ENCODE data around the gene CREBBP.

DNA sequence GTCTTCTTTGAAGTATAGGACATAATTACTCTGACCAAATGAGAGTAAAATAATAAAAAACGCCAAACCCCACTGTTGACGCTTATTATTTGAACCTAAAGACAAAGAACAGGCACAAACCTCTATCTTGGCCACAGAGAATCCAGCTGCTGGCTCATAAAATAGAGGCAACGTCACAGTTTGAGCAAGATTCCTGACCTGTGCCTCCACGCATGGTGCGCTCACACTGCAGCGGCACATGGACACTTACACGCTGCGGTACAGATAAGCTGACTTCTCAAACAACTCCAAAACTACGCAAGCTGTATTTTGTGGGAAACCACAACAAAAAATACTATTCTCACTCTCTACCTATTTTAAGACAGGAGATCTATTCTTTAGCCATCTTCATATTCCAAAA is 124.4 kb downstream of the CREBBP start:
- no peak for TF ChIP-seq POLR2A (IDR thresholded peaks at IDR 0.05)
- TF ChIP-seq, protein P1, sequence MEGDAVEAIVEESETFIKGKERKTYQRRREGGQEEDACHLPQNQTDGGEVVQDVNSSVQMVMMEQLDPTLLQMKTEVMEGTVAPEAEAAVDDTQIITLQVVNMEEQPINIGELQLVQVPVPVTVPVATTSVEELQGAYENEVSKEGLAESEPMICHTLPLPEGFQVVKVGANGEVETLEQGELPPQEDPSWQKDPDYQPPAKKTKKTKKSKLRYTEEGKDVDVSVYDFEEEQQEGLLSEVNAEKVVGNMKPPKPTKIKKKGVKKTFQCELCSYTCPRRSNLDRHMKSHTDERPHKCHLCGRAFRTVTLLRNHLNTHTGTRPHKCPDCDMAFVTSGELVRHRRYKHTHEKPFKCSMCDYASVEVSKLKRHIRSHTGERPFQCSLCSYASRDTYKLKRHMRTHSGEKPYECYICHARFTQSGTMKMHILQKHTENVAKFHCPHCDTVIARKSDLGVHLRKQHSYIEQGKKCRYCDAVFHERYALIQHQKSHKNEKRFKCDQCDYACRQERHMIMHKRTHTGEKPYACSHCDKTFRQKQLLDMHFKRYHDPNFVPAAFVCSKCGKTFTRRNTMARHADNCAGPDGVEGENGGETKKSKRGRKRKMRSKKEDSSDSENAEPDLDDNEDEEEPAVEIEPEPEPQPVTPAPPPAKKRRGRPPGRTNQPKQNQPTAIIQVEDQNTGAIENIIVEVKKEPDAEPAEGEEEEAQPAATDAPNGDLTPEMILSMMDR (IDR thresholded peaks at IDR 0.05): no peak

All from upper lobe of left lung (tissue), 4 donors.